GOT3 (cell line): ENCODE measurements around the gene KDM4C.
"Not testable (repeated sequence)": the region's sequence is repeated elsewhere in the genome, so short reads cannot be mapped to it uniquely, and the experiment has no call there.

Experiments
- DNase-seq: peaks from one replicate; lab custom pipeline; 2025; ENCODE audit warnings: mixed read lengths; lab: John Stamatoyannopoulos, UW

The KDM4C gene

GRCh38 chr9:6764523-6764922 is 6.8 kb downstream of the KDM4C start:
- no peak for DNase-seq

GRCh38 chr9:6764950-6765349 is 7.2 kb downstream of the KDM4C start:
- DNase-seq: no peak

GRCh38 chr9:6765396-6765795 is 7.6 kb downstream of the KDM4C start:
- DNase-seq: no peak

- no peak for DNase-seq
Measured at GRCh38 chr9:6766606-6767005, 8.8 kb downstream of the KDM4C start.

GRCh38 chr9:6768587-6768986 is 10.8 kb downstream of the KDM4C start:
- not testable (repeated sequence) for DNase-seq

GRCh38 chr9:6771722-6772121 is 13.9 kb downstream of the KDM4C start:
- no peak for DNase-seq

- DNase-seq: no peak
Measured at GRCh38 chr9:6777213-6777902, 19.6 kb downstream of the KDM4C start.

- no peak for DNase-seq
Measured at GRCh38 chr9:6779417-6780241, 21.9 kb downstream of the KDM4C start.

- no peak for DNase-seq
Measured at GRCh38 chr9:6780690-6781089, 22.9 kb downstream of the KDM4C start.

- DNase-seq: no peak
Measured at GRCh38 chr9:6781476-6781875, 23.7 kb downstream of the KDM4C start.

- no peak for DNase-seq
Measured at GRCh38 chr9:6782345-6782744, 24.6 kb downstream of the KDM4C start.

GRCh38 chr9:6782981-6783380 is 25.2 kb downstream of the KDM4C start:
- DNase-seq: no peak

- no peak for DNase-seq
Measured at GRCh38 chr9:6783753-6784152, 26.0 kb downstream of the KDM4C start.

GRCh38 chr9:6785682-6786081 is 27.9 kb downstream of the KDM4C start:
- DNase-seq: no peak

- DNase-seq: no peak
Measured at GRCh38 chr9:6787793-6788161, 30.0 kb downstream of the KDM4C start.

GRCh38 chr9:6788162-6789016 is 30.6 kb downstream of the KDM4C start:
- DNase-seq: no peak

GRCh38 chr9:6789017-6789338 is 31.2 kb downstream of the KDM4C start:
- not testable (repeated sequence) for DNase-seq

GRCh38 chr9:6790866-6791265 is 33.1 kb downstream of the KDM4C start:
- DNase-seq: no peak

- no peak for DNase-seq
Measured at GRCh38 chr9:6793203-6793602, 35.4 kb downstream of the KDM4C start.

GRCh38 chr9:6794936-6795335 is 37.2 kb downstream of the KDM4C start:
- DNase-seq: no peak

GRCh38 chr9:6802926-6803325 is 45.2 kb downstream of the KDM4C start:
- DNase-seq: no peak

- DNase-seq: no peak
Measured at GRCh38 chr9:6805532-6805931, 47.8 kb downstream of the KDM4C start.

GRCh38 chr9:6806318-6806717 is 48.5 kb downstream of the KDM4C start:
- not testable (repeated sequence) for DNase-seq
